Measurements from ENCODE around the gene SLC7A10.

Gene SLC7A10

DNA sequence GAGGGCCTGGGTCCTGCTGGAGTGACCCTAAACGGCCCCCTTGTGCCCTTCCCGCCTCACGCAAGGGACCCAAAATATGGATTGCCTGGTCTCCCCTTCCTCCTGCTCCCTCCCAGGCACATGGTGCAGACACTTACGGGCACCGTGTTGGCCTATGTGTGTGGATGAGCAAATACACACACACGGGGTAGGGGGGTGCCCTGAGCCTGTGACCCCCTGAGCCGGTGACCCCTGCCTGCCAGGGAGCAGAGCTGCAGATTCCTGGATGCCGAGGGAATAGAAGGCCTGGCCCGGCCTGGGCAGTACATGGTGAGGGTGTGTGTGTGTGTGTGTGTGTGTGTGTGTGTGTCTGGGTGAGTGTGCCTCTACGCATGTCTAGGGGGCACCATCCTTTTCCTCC, 43.4 kb upstream of the SLC7A10 start:
- TF ChIP-seq, protein P1, sequence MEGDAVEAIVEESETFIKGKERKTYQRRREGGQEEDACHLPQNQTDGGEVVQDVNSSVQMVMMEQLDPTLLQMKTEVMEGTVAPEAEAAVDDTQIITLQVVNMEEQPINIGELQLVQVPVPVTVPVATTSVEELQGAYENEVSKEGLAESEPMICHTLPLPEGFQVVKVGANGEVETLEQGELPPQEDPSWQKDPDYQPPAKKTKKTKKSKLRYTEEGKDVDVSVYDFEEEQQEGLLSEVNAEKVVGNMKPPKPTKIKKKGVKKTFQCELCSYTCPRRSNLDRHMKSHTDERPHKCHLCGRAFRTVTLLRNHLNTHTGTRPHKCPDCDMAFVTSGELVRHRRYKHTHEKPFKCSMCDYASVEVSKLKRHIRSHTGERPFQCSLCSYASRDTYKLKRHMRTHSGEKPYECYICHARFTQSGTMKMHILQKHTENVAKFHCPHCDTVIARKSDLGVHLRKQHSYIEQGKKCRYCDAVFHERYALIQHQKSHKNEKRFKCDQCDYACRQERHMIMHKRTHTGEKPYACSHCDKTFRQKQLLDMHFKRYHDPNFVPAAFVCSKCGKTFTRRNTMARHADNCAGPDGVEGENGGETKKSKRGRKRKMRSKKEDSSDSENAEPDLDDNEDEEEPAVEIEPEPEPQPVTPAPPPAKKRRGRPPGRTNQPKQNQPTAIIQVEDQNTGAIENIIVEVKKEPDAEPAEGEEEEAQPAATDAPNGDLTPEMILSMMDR (IDR thresholded peaks at IDR 0.05): no peak

DNA sequence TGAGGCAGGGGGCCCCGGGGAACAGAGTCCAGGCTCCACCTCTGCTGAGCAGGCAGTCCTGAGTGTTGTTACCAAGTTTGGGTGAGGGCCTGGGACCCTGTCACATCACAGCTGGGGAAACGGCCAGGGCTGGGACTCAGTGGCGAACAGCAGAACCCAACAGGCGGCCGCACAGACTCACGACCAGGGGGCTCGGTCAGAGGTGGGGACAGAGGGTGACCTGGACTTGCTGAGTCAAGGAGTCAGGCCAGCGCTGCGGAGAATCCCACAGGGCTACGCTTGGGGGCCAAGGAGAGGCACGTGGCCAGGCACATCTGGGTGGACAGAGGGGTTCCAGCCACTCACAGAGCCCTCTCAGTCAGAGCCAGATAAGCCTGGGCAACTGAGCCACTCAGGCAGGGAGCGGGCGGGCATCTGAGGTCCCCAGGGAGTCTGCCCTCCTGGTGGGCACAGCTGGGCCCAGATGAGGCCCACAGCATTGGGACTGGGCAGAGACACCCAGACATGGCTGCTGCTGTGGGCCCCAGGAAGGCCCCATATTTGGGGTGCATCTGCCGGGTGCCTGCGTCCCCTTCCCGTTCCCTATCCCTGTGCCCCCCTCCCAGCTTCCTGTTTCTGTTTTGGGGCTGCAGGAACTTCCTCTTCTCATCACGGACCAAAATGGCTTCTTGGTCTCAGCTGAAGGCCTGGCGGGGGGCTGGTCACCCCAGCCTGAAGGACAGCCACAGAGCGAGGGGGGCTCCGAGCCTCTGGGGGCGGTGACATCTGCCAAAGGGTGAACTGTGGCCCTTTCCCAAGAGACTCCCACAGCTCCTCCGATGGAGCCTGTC, 42.7 kb upstream of the SLC7A10 start:
- TF ChIP-seq, protein P1 (IDR thresholded peaks at IDR 0.05): no peak

DNA sequence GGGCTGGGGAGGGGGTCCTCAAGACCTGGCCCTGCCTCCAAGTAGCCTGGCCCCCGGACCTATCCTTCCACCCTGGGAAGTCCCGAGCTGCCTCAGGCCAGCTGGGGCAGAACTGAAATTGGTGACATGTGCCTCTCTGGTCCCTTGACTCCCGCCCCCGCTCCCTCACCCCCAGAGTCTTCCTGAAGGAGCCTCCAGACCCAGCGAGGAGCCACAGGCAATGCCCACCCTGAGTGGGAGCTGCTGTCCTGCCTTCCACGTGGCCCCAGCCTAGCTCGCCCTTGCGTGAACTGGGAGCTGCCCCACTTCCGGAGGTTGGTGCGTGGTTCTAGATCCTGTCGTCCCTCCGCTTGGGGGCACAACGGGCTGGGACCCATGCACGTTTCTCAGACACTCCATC, 42.1 kb upstream of the SLC7A10 start:
- TF ChIP-seq, protein P1 (IDR thresholded peaks at IDR 0.05): no peak

DNA sequence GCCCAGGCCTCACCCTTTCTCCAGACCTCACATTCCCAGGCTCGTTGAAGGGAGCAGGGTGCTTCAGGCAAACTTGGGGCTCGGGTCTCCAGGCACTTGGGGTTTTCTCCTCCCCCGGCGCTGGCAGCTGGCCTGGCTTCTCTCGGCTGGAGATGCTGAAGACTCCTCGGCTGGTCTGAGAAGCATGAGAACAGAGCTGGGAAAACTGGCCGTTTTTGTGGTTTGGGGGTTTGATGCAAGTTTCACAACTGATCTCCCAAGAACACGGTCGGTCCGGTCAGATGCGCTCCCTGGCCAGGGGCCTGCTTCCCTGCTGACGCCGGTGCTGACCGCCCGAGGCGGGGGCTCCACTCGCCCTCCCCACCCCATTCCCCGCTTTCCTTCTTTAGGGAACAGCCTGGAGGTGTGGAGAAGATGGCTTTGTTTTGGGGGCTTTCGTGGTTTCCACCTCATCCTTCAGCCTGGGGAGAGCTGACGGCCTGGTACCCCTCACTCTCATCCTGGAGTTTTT, 41.4 kb upstream of the SLC7A10 start:
- TF ChIP-seq, protein P1 (IDR thresholded peaks at IDR 0.05): no peak

DNA sequence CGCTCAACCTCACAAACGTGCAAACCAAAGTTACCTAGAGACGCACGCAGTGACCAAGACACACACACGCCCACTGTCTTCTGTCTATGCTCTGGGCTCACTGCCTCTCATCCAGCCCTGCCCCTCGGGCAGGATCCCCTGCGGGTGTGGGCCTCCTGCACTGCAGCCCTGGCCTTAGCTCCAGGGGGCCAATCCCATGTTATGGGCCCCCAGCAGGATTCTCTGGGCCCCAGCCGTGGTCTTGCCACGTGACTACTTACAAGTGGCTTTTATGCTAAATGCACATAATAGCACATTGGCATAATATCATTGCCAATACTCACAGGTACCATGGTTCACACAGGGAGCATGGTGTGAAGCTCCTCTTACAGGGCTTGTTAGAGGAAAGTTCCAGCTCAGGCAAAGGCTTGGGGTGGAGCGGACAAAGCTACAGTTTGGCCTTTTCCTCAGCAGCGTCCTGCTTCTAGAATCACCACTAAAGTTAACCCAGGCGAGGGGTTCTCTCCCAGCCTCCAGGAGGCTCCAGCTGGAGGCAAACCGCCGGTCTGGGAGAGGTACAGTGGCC, 39.3 kb upstream of the SLC7A10 start:
- TF ChIP-seq, protein P1 (IDR thresholded peaks at IDR 0.05): no peak

DNA sequence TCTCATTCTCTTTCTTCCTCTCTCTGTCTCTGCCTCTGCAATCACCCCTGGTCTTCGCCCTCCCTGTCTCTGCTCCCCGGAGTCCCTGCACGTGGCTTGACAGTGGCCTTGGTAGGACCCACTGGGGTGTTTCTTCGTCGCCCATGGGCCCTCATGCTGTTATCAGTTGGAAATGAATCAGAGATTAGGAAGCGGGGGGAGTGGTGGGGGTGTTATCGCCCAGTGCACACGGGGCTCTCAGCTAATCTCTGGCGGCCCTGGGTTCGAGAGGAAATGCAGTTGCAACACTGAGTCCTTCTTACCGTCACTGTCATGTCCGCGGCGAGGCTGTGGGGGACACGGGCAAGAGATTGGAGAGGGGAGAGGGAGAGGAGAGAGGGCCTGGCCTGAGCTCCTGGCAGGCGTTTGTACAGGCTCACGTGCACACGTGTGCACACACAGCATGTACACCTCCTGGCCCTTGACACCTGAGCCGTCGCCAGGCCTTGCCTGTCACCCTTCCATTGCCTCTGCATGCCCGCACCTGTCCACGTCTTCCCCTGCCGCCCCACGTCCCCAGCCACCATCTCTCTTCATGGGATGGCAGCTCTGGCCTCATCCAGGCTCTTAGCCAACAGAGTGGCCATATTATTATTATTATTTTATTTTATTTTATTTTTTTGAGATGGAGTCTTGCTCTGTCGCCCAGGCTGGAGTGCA, 37.8 kb upstream of the SLC7A10 start:
- TF ChIP-seq, protein P1 (IDR thresholded peaks at IDR 0.05): no peak

DNA sequence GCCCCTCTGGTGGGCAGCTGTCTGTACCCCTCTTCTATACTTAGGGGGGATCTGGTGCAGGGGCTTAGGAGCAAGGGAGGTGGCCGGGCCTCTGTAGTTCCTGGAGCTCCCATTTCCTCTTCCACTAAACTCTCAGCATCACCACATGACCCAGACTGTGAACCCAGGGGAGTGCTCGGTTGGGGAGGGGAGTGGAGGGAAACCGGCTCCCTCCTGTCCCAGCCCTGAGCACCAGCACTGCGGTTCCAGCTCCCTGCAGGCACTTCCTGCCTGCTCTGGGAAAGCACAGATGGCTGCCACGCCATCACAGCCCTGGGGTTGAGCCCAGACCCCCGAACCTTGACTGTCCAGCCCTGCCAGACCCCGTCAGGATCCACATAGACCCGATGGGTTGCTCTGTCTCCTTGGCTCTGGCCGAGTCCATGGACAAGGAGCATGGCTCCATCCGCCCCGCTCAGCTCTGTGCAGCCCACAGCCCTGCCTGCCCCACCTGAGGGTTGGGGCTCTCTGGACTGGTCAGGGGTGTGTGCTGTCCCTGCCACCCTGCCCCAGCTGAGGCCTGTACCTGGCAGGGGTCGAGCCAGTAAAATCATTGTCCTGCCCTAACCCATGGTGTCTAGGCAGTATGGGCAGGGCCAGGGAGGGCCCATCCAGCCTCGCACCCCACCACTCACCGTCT, 36.0 kb upstream of the SLC7A10 start:
- TF ChIP-seq, protein P1 (IDR thresholded peaks at IDR 0.05): no peak
